Vagina (tissue), 2 donors: ENCODE data around the gene ATRN. TPM values are rescaled to one million over a fixed set of nuclear protein-coding genes. Genes with fewer than 3 reads are reported as not detected.

ENCODE experiments used
- DNase-seq, 2 donors: peaks; one replicate each; pipeline ENCODE4 v3.0.0-alpha.2; 2017; ENCODE audit errors: extremely low spot score in 2 of 2
- H3K27ac ChIP-seq: fragments of 200-600 bp; sonication (generic); one replicate; pipeline ENCODE4 v1.5.1; 2019
- H3K27me3 ChIP-seq: fragments of 200-600 bp; sonication (generic); one replicate; pipeline ENCODE4 v1.5.1; 2019
- H3K36me3 ChIP-seq, 2 donors: fragments of 200-600 bp; sonication (generic); one replicate each; pipeline ENCODE4 v1.5.1; 2017 to 2019
- H3K4me1 ChIP-seq: fragments of 200-600 bp; sonication (generic); one replicate; pipeline ENCODE4 v1.5.1; 2019
- H3K4me3 ChIP-seq, 2 donors: fragments of 200-600 bp; sonication (generic); 1 replicate in 1 of 2; 2 replicates in 1 of 2; pipeline ENCODE4 v1.5.1; 2016 to 2019
- H3K9me3 ChIP-seq: fragments of 200-600 bp; sonication (generic); one replicate; pipeline ENCODE4 v1.5.1; 2019
- POLR2A ChIP-seq, 2 donors: fragments of 450-650 bp; IDR thresholded peaks; one replicate each; pipeline ENCODE4 v1.6.1; 2017; ENCODE audit warnings: antibody characterized with exemption in 2 of 2, mild to moderate bottlenecking in 2 of 2, moderate library complexity in 2 of 2
- POLR2AphosphoS5 ChIP-seq, 2 donors: sonication (generic); formaldehyde crosslinking; IDR thresholded peaks; one replicate each; pipeline ENCODE4 v1.9.0; 2017; ENCODE audit warnings: antibody characterized with exemption in 2 of 2, mild to moderate bottlenecking in 2 of 2, low read depth in 1 of 2; ENCODE audit not compliant: insufficient read depth in 1 of 2
- intact Hi-C: fragments of 100-400 bp; cut with DNase I; formaldehyde crosslinking; loops from one replicate; pipeline ENCODE4 v1.15.1; 2023
- total RNA-seq: library from RNA; depleted of rRNA; stranded (reverse); fragments of >200 nt; gene quantifications from one replicate; pipeline ENCODE4 v1.2.3, GENCODE V29; 2016
- TF ChIP-seq, protein P1 (sequence below), 3 experiments: fragments of 450-650 bp in 2 of 3; fragments of 200-600 bp in 1 of 3; sonication (generic) in 1 of 3; IDR thresholded peaks; one replicate each; pipeline ENCODE4 v1.5.1; 2017 to 2019; ENCODE audit warnings: antibody characterized with exemption in 3 of 3, mild to moderate bottlenecking in 2 of 3, moderate library complexity in 2 of 3

Gene ATRN
- total RNA-seq, 1 donor from 2014 or later: 22.8 TPM

DNA sequence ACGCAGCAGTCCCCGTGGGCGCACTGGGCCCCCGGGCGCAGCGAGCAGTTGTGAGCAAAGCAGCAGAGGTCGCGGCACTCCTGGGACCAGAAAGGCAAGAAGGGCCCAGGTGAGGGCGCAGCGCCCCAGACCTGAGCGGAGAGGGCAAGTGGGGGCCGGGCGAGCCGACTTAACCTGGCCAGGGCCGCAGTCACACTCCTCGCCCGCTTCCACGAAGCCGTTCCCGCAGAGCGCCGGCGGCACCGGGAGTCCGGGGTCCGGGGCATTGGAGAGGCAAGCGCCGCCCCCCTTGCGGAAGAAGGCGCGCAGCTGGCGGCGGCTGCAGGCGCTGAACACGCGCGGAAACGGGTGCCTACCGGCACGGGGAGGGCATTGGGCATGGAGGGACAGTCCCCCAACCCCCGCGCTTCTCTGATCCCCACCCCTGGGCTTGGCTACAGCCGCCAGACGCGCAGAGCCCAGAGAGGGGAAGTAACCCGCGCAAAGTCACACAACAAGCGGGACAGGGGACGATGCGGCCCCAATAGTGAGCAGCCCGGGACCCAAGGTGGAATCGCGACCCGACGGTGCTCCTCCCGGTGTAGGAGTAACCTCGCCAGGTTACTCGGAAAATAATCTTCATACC is 201.8 kb downstream of the ATRN start:
- TF ChIP-seq, protein P1, sequence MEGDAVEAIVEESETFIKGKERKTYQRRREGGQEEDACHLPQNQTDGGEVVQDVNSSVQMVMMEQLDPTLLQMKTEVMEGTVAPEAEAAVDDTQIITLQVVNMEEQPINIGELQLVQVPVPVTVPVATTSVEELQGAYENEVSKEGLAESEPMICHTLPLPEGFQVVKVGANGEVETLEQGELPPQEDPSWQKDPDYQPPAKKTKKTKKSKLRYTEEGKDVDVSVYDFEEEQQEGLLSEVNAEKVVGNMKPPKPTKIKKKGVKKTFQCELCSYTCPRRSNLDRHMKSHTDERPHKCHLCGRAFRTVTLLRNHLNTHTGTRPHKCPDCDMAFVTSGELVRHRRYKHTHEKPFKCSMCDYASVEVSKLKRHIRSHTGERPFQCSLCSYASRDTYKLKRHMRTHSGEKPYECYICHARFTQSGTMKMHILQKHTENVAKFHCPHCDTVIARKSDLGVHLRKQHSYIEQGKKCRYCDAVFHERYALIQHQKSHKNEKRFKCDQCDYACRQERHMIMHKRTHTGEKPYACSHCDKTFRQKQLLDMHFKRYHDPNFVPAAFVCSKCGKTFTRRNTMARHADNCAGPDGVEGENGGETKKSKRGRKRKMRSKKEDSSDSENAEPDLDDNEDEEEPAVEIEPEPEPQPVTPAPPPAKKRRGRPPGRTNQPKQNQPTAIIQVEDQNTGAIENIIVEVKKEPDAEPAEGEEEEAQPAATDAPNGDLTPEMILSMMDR (IDR thresholded peaks at IDR 0.05): no peak
- TF ChIP-seq POLR2AphosphoS5 (IDR thresholded peaks at IDR 0.05; ENCODE audit: insufficient read depth in 1 of 2, low read depth in 1 of 2) (no peak), POLR2A (IDR thresholded peaks at IDR 0.05) (no peak)
- peaks cover 27% of the 10 kb centered on the region for H3K4me1 ChIP-seq
- no peaks in the 10 kb centered on the region for H3K27me3 ChIP-seq
- peaks cover 0 to 11% of the 10 kb centered on the region in 2 donors for H3K36me3 ChIP-seq
- H3K4me3 ChIP-seq: no peak overlapping the region
- intact Hi-C loops: no loop called here
- H3K9me3 ChIP-seq: no peaks in the 10 kb centered on the region
- no peak for DNase-seq
- H3K27ac ChIP-seq: no peak overlapping the region

DNA sequence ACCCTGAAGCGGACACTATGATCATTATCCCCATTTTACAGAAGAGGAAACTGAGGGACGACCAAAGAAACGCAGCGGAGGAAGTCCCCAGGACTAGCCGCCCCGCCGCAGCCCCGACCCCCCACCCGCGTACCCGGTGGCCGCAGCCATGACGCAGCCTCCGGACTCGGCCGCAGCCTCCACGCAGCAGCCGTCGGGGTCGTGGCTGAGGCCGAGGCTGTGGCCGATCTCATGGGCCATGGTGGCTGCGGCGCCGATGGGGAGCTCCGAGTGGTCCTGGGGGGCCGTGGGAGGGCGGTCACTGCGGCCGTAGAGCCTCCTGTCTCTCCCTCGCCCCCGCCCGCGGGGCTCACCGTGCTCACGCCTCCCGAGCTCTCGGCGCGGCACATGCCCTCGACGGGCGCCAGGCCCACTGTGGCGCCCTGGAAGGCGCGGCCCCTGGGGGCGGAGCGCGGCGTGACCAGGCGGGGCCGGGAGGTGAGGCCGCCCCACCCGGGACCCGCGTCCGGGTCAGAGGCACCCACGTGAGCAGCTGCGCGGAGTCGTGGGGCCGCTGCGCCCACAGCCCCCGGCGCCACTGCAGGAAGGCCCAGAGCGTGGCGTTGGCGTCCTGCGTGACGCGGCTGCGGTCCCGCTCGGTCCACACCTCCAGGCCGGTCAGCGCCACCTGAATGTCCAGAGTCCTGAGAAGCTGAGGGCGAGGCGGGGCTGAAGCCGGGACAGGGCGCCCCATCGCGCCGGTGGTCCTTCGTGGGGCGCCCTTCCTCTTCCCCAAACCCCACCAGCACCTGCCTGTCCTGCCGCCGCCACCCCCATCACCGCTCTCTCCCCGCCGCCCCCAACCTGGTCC is 202.6 kb downstream of the ATRN start:
- Histone ChIP-seq H3K4me1 (peaks cover 35% of the 10 kb centered on the region), H3K36me3 (peaks cover 0 to 11% of the 10 kb centered on the region in 2 donors), H3K27ac (no peak overlapping the region), H3K27me3 (no peaks in the 10 kb centered on the region), H3K9me3 (no peaks in the 10 kb centered on the region), H3K4me3 (no peak overlapping the region)
- TF ChIP-seq POLR2A (IDR thresholded peaks at IDR 0.05): no peak
- TF ChIP-seq, protein P1 (IDR thresholded peaks at IDR 0.05): no peak
- TF ChIP-seq POLR2AphosphoS5 (IDR thresholded peaks at IDR 0.05; ENCODE audit: insufficient read depth in 1 of 2, low read depth in 1 of 2): no peak
- intact Hi-C loops: no loop called here
- no peak for DNase-seq

DNA sequence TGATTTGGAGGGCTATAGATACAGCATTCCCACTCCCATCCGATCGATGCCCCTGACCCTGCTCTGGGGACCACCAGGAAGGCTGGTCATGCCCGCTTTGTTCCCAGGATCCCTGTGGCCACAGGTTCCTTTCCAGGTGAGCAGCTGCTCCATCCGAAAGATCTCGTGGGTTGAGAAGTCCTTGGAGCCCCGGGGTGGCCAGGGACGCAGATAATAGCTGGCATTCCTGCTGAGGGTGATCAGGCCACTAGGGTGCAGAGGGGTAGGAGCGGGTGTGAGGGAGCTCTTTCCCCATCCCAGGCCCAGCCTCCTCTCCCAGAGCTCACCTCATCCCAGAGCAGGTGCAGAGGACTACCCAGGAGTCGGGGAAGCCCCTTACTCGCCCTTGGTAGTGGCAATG is 203.6 kb downstream of the ATRN start:
- H3K27me3 ChIP-seq: no peaks in the 10 kb centered on the region
- H3K27ac ChIP-seq: no peak overlapping the region
- TF ChIP-seq POLR2A (IDR thresholded peaks at IDR 0.05): no peak
- TF ChIP-seq, protein P1 (IDR thresholded peaks at IDR 0.05): no peak
- no peak for TF ChIP-seq POLR2AphosphoS5 (IDR thresholded peaks at IDR 0.05; ENCODE audit: insufficient read depth in 1 of 2, low read depth in 1 of 2)
- H3K36me3 ChIP-seq: peaks cover 0 to 11% of the 10 kb centered on the region in 2 donors
- H3K4me3 ChIP-seq: no peak overlapping the region
- H3K9me3 ChIP-seq: no peaks in the 10 kb centered on the region
- intact Hi-C loops: no loop called here
- DNase-seq: no peak
- H3K4me1 ChIP-seq: peaks cover 43% of the 10 kb centered on the region

DNA sequence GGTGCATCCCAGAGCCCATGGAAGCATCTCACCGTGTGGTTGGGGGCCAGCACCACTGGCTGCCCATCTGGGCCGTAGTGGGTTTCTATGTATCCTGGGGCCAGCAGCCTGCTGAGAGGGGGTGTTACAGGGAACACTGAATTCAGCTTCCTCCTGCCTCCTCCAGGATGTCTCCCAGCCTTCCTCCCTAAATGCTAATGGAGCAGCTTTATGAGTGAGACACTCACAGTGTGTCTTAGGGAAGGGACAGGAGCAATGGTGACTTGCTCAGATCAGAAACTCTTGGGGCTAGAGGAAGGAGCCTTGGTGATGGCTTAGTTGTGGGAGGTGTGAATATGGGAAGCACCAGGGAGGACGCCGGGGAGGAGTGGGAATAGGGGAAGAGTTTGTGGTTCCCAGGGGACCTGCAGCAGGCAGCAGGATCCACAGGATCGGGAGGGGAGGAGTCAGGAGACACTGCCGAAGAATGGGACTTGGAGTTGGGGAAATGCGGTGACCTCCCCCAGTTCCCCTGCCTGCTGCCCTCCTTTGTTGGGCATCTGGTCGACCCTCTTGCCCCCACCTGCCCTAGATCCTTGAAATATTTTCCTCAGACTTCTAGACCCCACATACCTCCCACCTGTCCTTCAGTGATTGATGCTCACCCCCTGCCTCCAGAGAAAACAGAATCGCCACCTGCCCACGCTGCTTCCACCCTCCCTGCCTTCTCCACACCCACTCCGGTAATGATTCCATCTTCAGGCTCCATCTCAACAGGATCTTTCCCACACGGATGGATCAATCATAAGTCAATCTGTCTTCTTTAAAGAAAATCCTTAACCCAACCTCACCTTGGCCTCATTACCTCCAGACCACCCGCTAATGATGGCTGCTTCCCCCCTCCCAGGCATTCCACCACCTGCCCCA is 204.4 kb downstream of the ATRN start:
- intact Hi-C loops: loop anchor here (5.0 kb wide), 1 partner anchor 102 kb away; no protein-coding TSS in a partner anchor
- H3K27me3 ChIP-seq: no peaks in the 10 kb centered on the region
- no peak overlapping the region for H3K27ac ChIP-seq
- H3K4me3 ChIP-seq: no peak overlapping the region
- DNase-seq: no peak
- TF ChIP-seq, protein P1 (IDR thresholded peaks at IDR 0.05): no peak
- no peak for TF ChIP-seq POLR2AphosphoS5 (IDR thresholded peaks at IDR 0.05; ENCODE audit: insufficient read depth in 1 of 2, low read depth in 1 of 2)
- TF ChIP-seq POLR2A (IDR thresholded peaks at IDR 0.05): no peak
- H3K4me1 ChIP-seq: peaks cover 45% of the 10 kb centered on the region
- no peaks in the 10 kb centered on the region for H3K9me3 ChIP-seq
- H3K36me3 ChIP-seq: peaks cover 0 to 11% of the 10 kb centered on the region in 2 donors
